Parathyroid adenoma (tissue), 2 donors: ENCODE measurements around the gene HOXC12.

Experiments used
- H2AFZ ChIP-seq: fragments of 300-600 bp; sonication (generic); one replicate; pipeline ENCODE4 v1.7.0; 2017; ENCODE audit warnings: antibody characterized with exemption, mild to moderate bottlenecking
- H3K27ac ChIP-seq: fragments of 300-600 bp; sonication (generic); one replicate; pipeline ENCODE4 v1.7.0; 2017
- H3K27me3 ChIP-seq: fragments of 300-600 bp; sonication (generic); one replicate; pipeline ENCODE4 v1.7.0; 2017; ENCODE audit warnings: low read length; ENCODE audit not compliant: control insufficient read depth, insufficient read depth
- H3K36me3 ChIP-seq: fragments of 300-600 bp; sonication (generic); one replicate; pipeline ENCODE4 v1.7.0; 2017; ENCODE audit warnings: low read length; ENCODE audit not compliant: control insufficient read depth, insufficient read depth
- H3K4me1 ChIP-seq: fragments of 300-600 bp; sonication (generic); one replicate; pipeline ENCODE4 v1.7.0; 2017; ENCODE audit warnings: control low read depth
- H3K4me2 ChIP-seq: fragments of 300-600 bp; sonication (generic); one replicate; pipeline ENCODE4 v1.7.0; 2017; ENCODE audit warnings: low read length
- H3K4me3 ChIP-seq: fragments of 300-600 bp; sonication (generic); one replicate; pipeline ENCODE4 v1.7.0; 2017; ENCODE audit warnings: low read depth, low read length
- H3K79me2 ChIP-seq: fragments of 300-600 bp; sonication (generic); one replicate; pipeline ENCODE4 v1.7.0; 2017; ENCODE audit warnings: control low read depth
- H3K9ac ChIP-seq: fragments of 300-600 bp; sonication (generic); one replicate; pipeline ENCODE4 v1.7.0; 2017; ENCODE audit warnings: mild to moderate bottlenecking
- H3K9me3 ChIP-seq: fragments of 300-600 bp; sonication (generic); one replicate; pipeline ENCODE4 v1.7.0; 2017; ENCODE audit warnings: low read length; ENCODE audit not compliant: control insufficient read depth
- CTCF ChIP-seq: fragments of 300-600 bp; sonication (generic); IDR thresholded peaks from one replicate; pipeline ENCODE4 v1.7.0; 2017; ENCODE audit warnings: antibody characterized with exemption, mild to moderate bottlenecking
- donor health status: primary hyperparathyroidism.

HOXC12 gene, protein sequence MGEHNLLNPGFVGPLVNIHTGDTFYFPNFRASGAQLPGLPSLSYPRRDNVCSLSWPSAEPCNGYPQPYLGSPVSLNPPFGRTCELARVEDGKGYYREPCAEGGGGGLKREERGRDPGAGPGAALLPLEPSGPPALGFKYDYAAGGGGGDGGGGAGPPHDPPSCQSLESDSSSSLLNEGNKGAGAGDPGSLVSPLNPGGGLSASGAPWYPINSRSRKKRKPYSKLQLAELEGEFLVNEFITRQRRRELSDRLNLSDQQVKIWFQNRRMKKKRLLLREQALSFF

GRCh38 chr12:53954694-53955035 lies at the start of gene HOXC12:
HOXC12 (plus strand) TSS chr12:53954903; CDS start chr12:53954930, 27 bp downstream.
- H3K4me1 ChIP-seq: no peaks in the 10 kb centered on the region
- H3K9me3 ChIP-seq: no peaks in the 10 kb centered on the region
- no peak within 1 kb of the TSS for H3K4me2 ChIP-seq
- H3K27me3 ChIP-seq: peaks cover 32% of the 10 kb centered on the region
- H3K79me2 ChIP-seq: no peaks in the 10 kb centered on the region
- H3K4me3 ChIP-seq: no peak within 1 kb of the TSS
- H2AFZ ChIP-seq: no peak within 1 kb of the TSS
- no peak for TF ChIP-seq CTCF
- H3K9ac ChIP-seq: no peak within 1 kb of the TSS
- H3K27ac ChIP-seq: no peak within 1 kb of the TSS
- H3K36me3 ChIP-seq: no peaks in the 10 kb centered on the region

GRCh38 chr12:53907103-53907502 lies 47.6 kb upstream of the HOXC12 start:
- TF ChIP-seq CTCF: no peak
- Histone ChIP-seq H3K27ac (no peak overlapping the region), H2AFZ (no peak overlapping the region), H3K27me3 (no peaks in the 10 kb centered on the region), H3K36me3 (no peaks in the 10 kb centered on the region), H3K9me3 (no peaks in the 10 kb centered on the region), H3K4me1 (no peaks in the 10 kb centered on the region), H3K4me3 (no peak overlapping the region), H3K79me2 (no peaks in the 10 kb centered on the region), H3K4me2 (no peak overlapping the region), H3K9ac (no peak overlapping the region)

GRCh38 chr12:53916788-53917655 lies 37.7 kb upstream of the HOXC12 start:
- Histone ChIP-seq H3K27me3 (no peaks in the 10 kb centered on the region), H3K27ac (no peak overlapping the region), H3K4me1 (no peaks in the 10 kb centered on the region), H3K9me3 (no peaks in the 10 kb centered on the region), H3K79me2 (no peaks in the 10 kb centered on the region), H3K9ac (no peak overlapping the region), H2AFZ (no peak overlapping the region), H3K36me3 (no peaks in the 10 kb centered on the region), H3K4me2 (no peak overlapping the region), H3K4me3 (no peak overlapping the region)
- TF ChIP-seq CTCF: no peak

DNA sequence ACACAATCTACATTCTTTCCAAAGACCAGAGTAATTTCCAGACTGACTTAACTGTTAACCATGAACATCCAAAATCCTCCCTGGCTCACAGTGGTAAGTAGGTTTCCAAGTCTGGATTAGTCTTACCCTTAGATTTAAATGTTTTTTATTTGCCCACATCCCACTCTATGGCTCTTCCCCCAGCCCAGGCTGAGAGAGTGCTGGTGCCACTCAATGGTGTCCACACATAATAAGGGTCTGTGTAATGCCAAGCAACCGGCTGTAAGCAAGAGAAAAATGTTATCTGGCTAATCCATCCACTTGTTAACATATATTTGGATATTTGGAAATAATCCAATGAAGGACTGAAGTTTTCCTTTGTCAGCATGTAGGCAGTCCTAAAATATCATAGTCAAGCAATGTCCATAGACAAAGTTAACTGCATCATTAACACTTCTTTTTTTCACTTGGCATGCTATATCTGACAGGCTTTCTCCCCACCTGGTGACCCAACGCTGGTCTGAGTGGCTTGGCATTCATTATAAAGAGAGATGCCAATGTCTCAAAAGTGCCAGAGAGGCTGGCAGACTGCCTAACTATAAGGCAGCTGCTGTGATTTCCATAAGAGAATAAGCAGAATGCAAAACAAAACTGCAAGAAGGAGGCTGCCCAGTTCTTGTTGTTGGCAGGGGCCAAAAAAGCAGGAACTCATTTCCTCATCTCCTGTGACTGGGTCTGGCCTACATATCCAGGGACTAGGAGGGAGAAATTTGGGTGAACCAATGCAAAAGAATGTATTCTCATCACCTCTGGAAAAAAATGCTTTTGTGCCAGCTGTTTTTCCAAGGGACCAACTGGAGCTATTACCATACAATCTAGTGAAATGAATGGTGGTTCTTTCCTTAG lies 29.9 kb upstream of the HOXC12 start:
- H3K36me3 ChIP-seq: no peaks in the 10 kb centered on the region
- no peak overlapping the region for H3K4me3 ChIP-seq
- H3K4me2 ChIP-seq: no peak overlapping the region
- peaks cover 9% of the 10 kb centered on the region for H3K27me3 ChIP-seq
- TF ChIP-seq CTCF: no peak
- H3K9me3 ChIP-seq: no peaks in the 10 kb centered on the region
- no peak overlapping the region for H3K27ac ChIP-seq
- H3K4me1 ChIP-seq: no peaks in the 10 kb centered on the region
- no peaks in the 10 kb centered on the region for H3K79me2 ChIP-seq
- no peak overlapping the region for H3K9ac ChIP-seq
- H2AFZ ChIP-seq: no peak overlapping the region
